ENCODE measurements around the gene ACSL5. TPM values are rescaled to one million over a fixed set of nuclear protein-coding genes. Genes with fewer than 3 reads are reported as not detected.

ACSL5 gene
- total and polyA plus RNA-seq, 4 donors: 15.0 to 201 (median 43.5) TPM

- Histone ChIP-seq H3K36me3 (ENCODE audit: control insufficient read depth in 4 of 4, insufficient read depth in 3 of 4, low read depth in 1 of 4, low read length in 3 of 4) (peaks cover 3 to 36% (median 30%) of the 10 kb centered on the region in 4 donors), H3K9ac (ENCODE audit: low read depth in 1 of 2, low read length in 2 of 2) (no peak overlapping the region), H3K9me3 (ENCODE audit: control insufficient read depth in 4 of 4, low read length in 3 of 4) (no peaks in the 10 kb centered on the region), H3K27ac (ENCODE audit: low read depth in 1 of 2, low read length in 2 of 2) (no peak overlapping the region), H3K4me1 (ENCODE audit: control insufficient read depth in 4 of 4, insufficient read depth in 4 of 4, low read length in 3 of 4) (no peaks in the 10 kb centered on the region), H3K27me3 (ENCODE audit: control insufficient read depth in 4 of 4, insufficient read depth in 4 of 4, low read length in 3 of 4) (no peaks in the 10 kb centered on the region), H3K4me3 (ENCODE audit: low read depth in 1 of 3, low read length in 3 of 3) (no peak overlapping the region)
- whole genome bisulfite sequencing: 75% methylated on average over 2 of the region's 2 CpGs
- no peak for TF ChIP-seq YY1 (IDR thresholded peaks at IDR 0.05)
- TF ChIP-seq RAD21 (IDR thresholded peaks at IDR 0.05): peak; percentile 87
- peak; percentile 45 for TF ChIP-seq CTCF (IDR thresholded peaks at IDR 0.05; ENCODE audit: low read depth, low read length, missing input control)
- no peak for DNase-seq (ENCODE audit: low spot score)
Measured at GRCh38 chr10:112434988-112435619, 61.2 kb downstream of the ACSL5 start.

GRCh38 chr10:112438356-112438755 is 64.4 kb downstream of the ACSL5 start:
- no peak overlapping the region for H3K9ac ChIP-seq (ENCODE audit: low read depth in 1 of 2, low read length in 2 of 2)
- TF ChIP-seq JUND (IDR thresholded peaks at IDR 0.05) (no peak), SP1 (IDR thresholded peaks at IDR 0.05) (no peak), HNF4A (conservative IDR thresholded peaks at IDR 0.05) (no peak), FOXA2 (IDR thresholded peaks at IDR 0.05) (no peak)
- H3K27ac ChIP-seq (ENCODE audit: low read depth in 1 of 2, low read length in 2 of 2): no peak overlapping the region

GRCh38 chr10:112441520-112441919 is 67.6 kb downstream of the ACSL5 start:
- Histone ChIP-seq H3K4me3 (ENCODE audit: low read depth in 1 of 3, low read length in 3 of 3) (no peak overlapping the region), H3K9ac (ENCODE audit: low read depth in 1 of 2, low read length in 2 of 2) (no peak overlapping the region), H3K9me3 (ENCODE audit: control insufficient read depth in 4 of 4, low read length in 3 of 4) (no peaks in the 10 kb centered on the region), H3K27ac (ENCODE audit: low read depth in 1 of 2, low read length in 2 of 2) (no peak overlapping the region), H3K27me3 (ENCODE audit: control insufficient read depth in 4 of 4, insufficient read depth in 4 of 4, low read length in 3 of 4) (no peaks in the 10 kb centered on the region), H3K4me1 (ENCODE audit: control insufficient read depth in 4 of 4, insufficient read depth in 4 of 4, low read length in 3 of 4) (peaks cover 0 to 12% (median 9%) of the 10 kb centered on the region in 4 donors), H3K36me3 (ENCODE audit: control insufficient read depth in 4 of 4, insufficient read depth in 3 of 4, low read depth in 1 of 4, low read length in 3 of 4) (peaks cover 3 to 47% (median 31%) of the 10 kb centered on the region in 4 donors)
- 66% methylated on average over 1 of the region's 1 CpG for WGBS
- no peak for DNase-seq (ENCODE audit: low spot score)
- no peak for TF ChIP-seq ATF3 (IDR thresholded peaks at IDR 0.05)
- no peak for TF ChIP-seq TAF1 (conservative IDR thresholded peaks at IDR 0.05)
- TF ChIP-seq NR2F2 (IDR thresholded peaks at IDR 0.05): no peak
- TF ChIP-seq HNF4A (conservative IDR thresholded peaks at IDR 0.05): no peak
- TF ChIP-seq GABPA (IDR thresholded peaks at IDR 0.05 in 1 of 2, conservative IDR thresholded peaks at IDR 0.05 in 1 of 2): no peak
- no peak for TF ChIP-seq FOXA1 (IDR thresholded peaks at IDR 0.05)
- no peak for TF ChIP-seq MAX (IDR thresholded peaks at IDR 0.05)
- TF ChIP-seq FOXA2 (IDR thresholded peaks at IDR 0.05): no peak
- no peak for TF ChIP-seq EGR1 (IDR thresholded peaks at IDR 0.05; ENCODE audit: low read depth in 2 of 2)
- no peak for TF ChIP-seq ZBTB33 (IDR thresholded peaks at IDR 0.05)
- no peak for TF ChIP-seq JUND (IDR thresholded peaks at IDR 0.05)
- TF ChIP-seq YY1 (IDR thresholded peaks at IDR 0.05): no peak
- no peak for TF ChIP-seq RXRA (IDR thresholded peaks at IDR 0.05)
- TF ChIP-seq HNF4G (IDR thresholded peaks at IDR 0.05): no peak
- TF ChIP-seq RAD21 (IDR thresholded peaks at IDR 0.05): no peak
- TF ChIP-seq REST (IDR thresholded peaks at IDR 0.05): no peak
- TF ChIP-seq CTCF (IDR thresholded peaks at IDR 0.05; ENCODE audit: low read depth, low read length, missing input control): no peak

More at GRCh38 chr10:112438356-112438755, 64.4 kb downstream of the ACSL5 start:
- no peak for DNase-seq (ENCODE audit: low spot score)
- Histone ChIP-seq H3K4me1 (ENCODE audit: control insufficient read depth in 4 of 4, insufficient read depth in 4 of 4, low read length in 3 of 4) (no peaks in the 10 kb centered on the region), H3K4me3 (ENCODE audit: low read depth in 1 of 3, low read length in 3 of 3) (no peak overlapping the region), H3K27me3 (ENCODE audit: control insufficient read depth in 4 of 4, insufficient read depth in 4 of 4, low read length in 3 of 4) (no peaks in the 10 kb centered on the region), H3K36me3 (ENCODE audit: control insufficient read depth in 4 of 4, insufficient read depth in 3 of 4, low read depth in 1 of 4, low read length in 3 of 4) (peaks cover 6 to 47% (median 28%) of the 10 kb centered on the region in 4 donors), H3K9me3 (ENCODE audit: control insufficient read depth in 4 of 4, low read length in 3 of 4) (no peaks in the 10 kb centered on the region)
- WGBS: 94% methylated on average over 4 of the region's 4 CpGs

Measured in liver (tissue), 9 donors.